CD4-positive, alpha-beta memory T cell (primary cell): Measurements from ENCODE around the gene LCN12. TPM values are rescaled to one million over a fixed set of nuclear protein-coding genes. Genes with fewer than 3 reads are reported as not detected.

ENCODE experiments used
- CTCF ChIA-PET: fragments of 350-600 bp; sonication (Branson Sonifier 250); formaldehyde crosslinking; loops from one replicate; lab custom pipeline; 2021; ENCODE audit warnings: inconsistent platforms; ENCODE audit not compliant: partially characterized antibody; lab: Charles Lee
- POLR2A ChIA-PET: fragments of 350-600 bp; sonication (Branson Sonifier 250); formaldehyde crosslinking; loops from one replicate; lab custom pipeline; 2021; ENCODE audit not compliant: partially characterized antibody; lab: Charles Lee
- DNase-seq, 5 donors: peaks; one replicate each; pipeline versions ENCODE4 v3.0.0 to v3.0.0-alpha.2; 2020 to 2022; ENCODE audit warnings: mixed read lengths in 1 of 5
- H3K27ac ChIP-seq: one replicate; pipeline ENCODE4 v1.7.0; 2013; ENCODE audit warnings: low read depth, low read length
- H3K27me3 ChIP-seq: 2 replicates; pipeline ENCODE4 v1.7.0; 2013; ENCODE audit warnings: mild to moderate bottlenecking, low read length, moderate library complexity; ENCODE audit not compliant: insufficient read depth
- H3K36me3 ChIP-seq: 2 replicates; pipeline ENCODE4 v1.7.0; 2013; ENCODE audit warnings: mild to moderate bottlenecking, low read length, moderate library complexity; ENCODE audit not compliant: insufficient read depth
- H3K4me1 ChIP-seq: 2 replicates; pipeline ENCODE4 v1.7.0; 2013; ENCODE audit warnings: mild to moderate bottlenecking, low read length, moderate library complexity; ENCODE audit not compliant: insufficient read depth
- H3K4me3 ChIP-seq, 2 donors: one replicate each; pipeline ENCODE4 v1.7.0; 2013; ENCODE audit warnings: low read length in 2 of 2, mild to moderate bottlenecking in 1 of 2
- H3K9me3 ChIP-seq, 2 donors: one replicate each; pipeline ENCODE4 v1.7.0; 2013; ENCODE audit warnings: low read length in 2 of 2, control low read depth in 1 of 2; ENCODE audit not compliant: control insufficient read depth in 1 of 2
- H3K27ac Mint-ChIP-seq, 7 donors: one replicate each; pipeline ENCODE4 v1.8.0; 2020 to 2021; ENCODE audit warnings: mixed read lengths in 7 of 7, mild to moderate bottlenecking in 6 of 7, inconsistent platforms in 3 of 7, moderate library complexity in 3 of 7
- H3K27me3 Mint-ChIP-seq, 2 donors: one replicate each; pipeline ENCODE4 v1.8.0; 2020 to 2021; ENCODE audit warnings: mixed read lengths in 2 of 2
- H3K36me3 Mint-ChIP-seq, 2 donors: one replicate each; pipeline ENCODE4 v1.8.0; 2020 to 2021; ENCODE audit warnings: mixed read lengths in 2 of 2, inconsistent platforms in 1 of 2, mild to moderate bottlenecking in 1 of 2
- H3K4me1 Mint-ChIP-seq, 4 donors: one replicate each; pipeline ENCODE4 v1.8.0; 2020 to 2021; ENCODE audit warnings: mixed read lengths in 4 of 4, mild to moderate bottlenecking in 1 of 4
- H3K4me3 Mint-ChIP-seq, 8 donors: one replicate each; pipeline ENCODE4 v1.8.0; 2020 to 2021; ENCODE audit warnings: mixed read lengths in 8 of 8, mild to moderate bottlenecking in 7 of 8, moderate library complexity in 6 of 8, inconsistent platforms in 3 of 8
- H3K9me3 Mint-ChIP-seq, 8 donors: one replicate each; pipeline ENCODE4 v1.8.0; 2020 to 2021; ENCODE audit warnings: mixed read lengths in 8 of 8, mild to moderate bottlenecking in 5 of 8, inconsistent platforms in 3 of 8, moderate library complexity in 1 of 8
- intact Hi-C: fragments of 100-400 bp; cut with micrococcal nuclease; formaldehyde crosslinking; loops from one replicate; pipeline ENCODE4 v1.15.1; 2023
- polyA plus RNA-seq, 2 donors: library from polyadenylated mRNA; unstranded; fragments of 300-500 nt; fragmentation: Illumina TruSeq; gene quantifications; one replicate each; pipeline ENCODE4 v1.2.3, GENCODE V29; 2021
- total RNA-seq, 2 experiments: library from RNA; stranded (reverse); gene quantifications; one replicate each; pipeline ENCODE4 v1.2.3, GENCODE V29; 2021

LCN12 gene
- total and polyA plus RNA-seq, 4 experiments from 2014 or later: 0.72 to 1.4 TPM; not detected in 2

GRCh38 chr9:136994180-136994887, 42.3 kb downstream of the LCN12 start:
- H3K27me3 Mint-ChIP-seq: peaks cover 0 to 1% of the 10 kb centered on the region in 2 donors
- Histone ChIP-seq H3K9me3 (no peaks in the 10 kb centered on the region), H3K4me1 (peaks cover 60% of the 10 kb centered on the region), H3K27me3 (no peaks in the 10 kb centered on the region), H3K4me3 (no peak overlapping the region), H3K27ac (no peak overlapping the region), H3K36me3 (peaks cover 7% of the 10 kb centered on the region)
- H3K4me1 Mint-ChIP-seq: peaks cover 13 to 58% (median 32%) of the 10 kb centered on the region in 4 donors
- DNase-seq: no peak
- peak overlapping the region in 1 of 8 donors; percentile 92 for H3K4me3 Mint-ChIP-seq
- ChIA-PET CTCF (interaction anchor here (1.1 to 3.4 kb wide), 2 partner anchors 35 to 152 kb away, joined by 4 to 21 read pairs; partner anchors contain the start of gene AJM1), POLR2A (interaction anchor here (0.7 to 6.9 kb wide), 12 partner anchors 14 to 246 kb away, joined by 3 to 57 read pairs (median 18); partner anchors contain the start of genes ABCA2, C8G, FBXW5 and FUT7)
- intact Hi-C loops: no loop called here
- H3K36me3 Mint-ChIP-seq: peaks cover 0 to 10% of the 10 kb centered on the region in 2 donors
- H3K27ac Mint-ChIP-seq: peak overlapping the region in 1 of 7 donors; percentile 88
- H3K9me3 Mint-ChIP-seq: no peaks in the 10 kb centered on the region

- H3K27ac ChIP-seq: no peak overlapping the region
- Mint-ChIP-seq H3K36me3 (peaks cover 0 to 10% of the 10 kb centered on the region in 2 donors), H3K27me3 (no peaks in the 10 kb centered on the region), H3K4me3 (no peak overlapping the region), H3K9me3 (no peaks in the 10 kb centered on the region), H3K4me1 (peaks cover 13 to 64% (median 33%) of the 10 kb centered on the region in 4 donors), H3K27ac (no peak overlapping the region)
- CTCF ChIA-PET: interaction anchor here (3.4 kb wide), 1 partner anchor 35 kb away, joined by 21 read pairs; no protein-coding TSS in a partner anchor
- no peak overlapping the region for H3K4me3 ChIP-seq
- H3K4me1 ChIP-seq: peaks cover 63% of the 10 kb centered on the region
- no peaks in the 10 kb centered on the region for H3K27me3 ChIP-seq
- no peak for DNase-seq
- H3K36me3 ChIP-seq: peaks cover 7% of the 10 kb centered on the region
- POLR2A ChIA-PET: interaction anchor here (1.7 to 6.9 kb wide), 6 partner anchors 14 to 93 kb away, joined by 6 to 57 read pairs (median 14); partner anchors contain the start of genes C8G, FBXW5 and LCNL1
- H3K9me3 ChIP-seq: no peaks in the 10 kb centered on the region
- intact Hi-C loops: no loop called here
Measured at GRCh38 chr9:136994888-136995230, 42.8 kb downstream of the LCN12 start.

GRCh38 chr9:136995362-136995761, 43.3 kb downstream of the LCN12 start:
- no peak for DNase-seq
- Mint-ChIP-seq H3K36me3 (peaks cover 0 to 10% of the 10 kb centered on the region in 2 donors), H3K9me3 (no peaks in the 10 kb centered on the region), H3K27ac (no peak overlapping the region), H3K4me3 (no peak overlapping the region), H3K4me1 (peaks cover 17 to 69% (median 37%) of the 10 kb centered on the region in 4 donors), H3K27me3 (no peaks in the 10 kb centered on the region)
- Histone ChIP-seq H3K36me3 (peaks cover 7% of the 10 kb centered on the region), H3K27me3 (no peaks in the 10 kb centered on the region), H3K4me1 (peaks cover 68% of the 10 kb centered on the region), H3K9me3 (no peaks in the 10 kb centered on the region), H3K27ac (no peak overlapping the region), H3K4me3 (no peak overlapping the region)
- POLR2A ChIA-PET: interaction anchor here (0.6 to 6.9 kb wide), 20 partner anchors 9 to 268 kb away, joined by 3 to 57 read pairs (median 8); partner anchors contain the start of genes ABCA2, AJM1, C8G and FBXW5
- CTCF ChIA-PET: interaction anchor here (1.3 to 2.7 kb wide), 6 partner anchors 11 to 152 kb away, joined by 4 to 14 read pairs (median 10); partner anchors contain the start of gene AJM1
- intact Hi-C loops: no loop called here

- peak overlapping the region; percentile 26 to 77 (median 59) for H3K4me3 Mint-ChIP-seq
- H3K4me3 ChIP-seq: peak overlapping the region in 1 of 2 donors; percentile 32
- peak overlapping the region; percentile 39 for H3K27ac ChIP-seq
- DNase-seq: no peak
- peaks cover 7% of the 10 kb centered on the region for H3K36me3 ChIP-seq
- H3K4me1 ChIP-seq: peaks cover 70% of the 10 kb centered on the region
- H3K9me3 Mint-ChIP-seq: no peaks in the 10 kb centered on the region
- peak overlapping the region in 6 of 7 donors; percentile 53 to 93 (median 80) for H3K27ac Mint-ChIP-seq
- intact Hi-C loops: no loop called here
- peaks cover 16 to 69% (median 36%) of the 10 kb centered on the region in 4 donors for H3K4me1 Mint-ChIP-seq
- no peaks in the 10 kb centered on the region for H3K27me3 Mint-ChIP-seq
- POLR2A ChIA-PET: interaction anchor here (0.6 to 6.9 kb wide), 26 partner anchors 9 to 269 kb away, joined by 3 to 57 read pairs (median 4); partner anchors contain the start of genes ABCA2, AJM1, C8G and FBXW5
- no peaks in the 10 kb centered on the region for H3K27me3 ChIP-seq
- CTCF ChIA-PET: interaction anchor here (1.0 to 2.7 kb wide), 8 partner anchors 11 to 153 kb away, joined by 3 to 14 read pairs (median 6); partner anchors contain the start of gene AJM1
- H3K9me3 ChIP-seq: no peaks in the 10 kb centered on the region
- peaks cover 0 to 10% of the 10 kb centered on the region in 2 donors for H3K36me3 Mint-ChIP-seq
Measured at GRCh38 chr9:136995772-136996311, 43.8 kb downstream of the LCN12 start.

- H3K4me3 ChIP-seq: peak within 1 kb of the TSS in 1 of 2 donors; percentile 32
- peaks cover 7% of the 10 kb centered on the region for H3K36me3 ChIP-seq
- Mint-ChIP-seq H3K9me3 (no peaks in the 10 kb centered on the region), H3K27me3 (no peaks in the 10 kb centered on the region), H3K4me3 (peak within 1 kb of the TSS; percentile 36 to 77 (median 71)), H3K27ac (peak within 1 kb of the TSS; percentile 57 to 93 (median 89)), H3K36me3 (peaks cover 0 to 10% of the 10 kb centered on the region in 2 donors), H3K4me1 (peaks cover 15 to 63% (median 31%) of the 10 kb centered on the region in 4 donors)
- intact Hi-C loops: no loop called here
- ChIA-PET POLR2A (interaction anchor here (0.6 to 6.9 kb wide), 30 partner anchors 8 to 270 kb away, joined by 3 to 57 read pairs (median 4); partner anchors contain the start of genes ABCA2, AJM1, C8G and FBXW5), CTCF (interaction anchor here (0.9 to 2.7 kb wide), 10 partner anchors 12 to 154 kb away, joined by 3 to 14 read pairs (median 5); partner anchors contain the start of genes ABCA2 and AJM1)
- H3K27me3 ChIP-seq: no peaks in the 10 kb centered on the region
- no peaks in the 10 kb centered on the region for H3K9me3 ChIP-seq
- H3K27ac ChIP-seq: peak within 1 kb of the TSS; percentile 39
- peak; percentile 42 to 76 (median 49) for DNase-seq
- peaks cover 62% of the 10 kb centered on the region for H3K4me1 ChIP-seq
Measured at GRCh38 chr9:136996361-136997292, 44.6 kb downstream of the LCN12 start, which contains the start of gene CLIC3. Gene CLIC3, minus strand, starts transcription at chr9:136996568. Its CDS starts 25 bp downstream, at chr9:136996543.

- peaks cover 0 to 10% of the 10 kb centered on the region in 2 donors for H3K36me3 Mint-ChIP-seq
- no peak overlapping the region for H3K4me3 ChIP-seq
- intact Hi-C loops: no loop called here
- no peaks in the 10 kb centered on the region for H3K9me3 Mint-ChIP-seq
- no peaks in the 10 kb centered on the region for H3K9me3 ChIP-seq
- no peak for DNase-seq
- peak overlapping the region; percentile 31 for H3K27ac ChIP-seq
- peaks cover 15 to 62% (median 31%) of the 10 kb centered on the region in 4 donors for H3K4me1 Mint-ChIP-seq
- peak overlapping the region; percentile 90 to 95 (median 92) for H3K27ac Mint-ChIP-seq
- no peaks in the 10 kb centered on the region for H3K27me3 ChIP-seq
- ChIA-PET CTCF (interaction anchor here (1.7 to 2.7 kb wide), 5 partner anchors 31 to 154 kb away, joined by 4 to 14 read pairs (median 12); partner anchors contain the start of genes ABCA2 and AJM1), POLR2A (interaction anchor here (0.8 to 6.9 kb wide), 12 partner anchors 17 to 95 kb away, joined by 3 to 57 read pairs (median 7); partner anchors contain the start of genes FUT7 and LCNL1)
- peaks cover 7% of the 10 kb centered on the region for H3K36me3 ChIP-seq
- H3K4me1 ChIP-seq: peaks cover 62% of the 10 kb centered on the region
- no peaks in the 10 kb centered on the region for H3K27me3 Mint-ChIP-seq
- peak overlapping the region; percentile 69 to 78 (median 76) for H3K4me3 Mint-ChIP-seq
Measured at GRCh38 chr9:136997371-136997770, 45.3 kb downstream of the LCN12 start.
